Calu3 (cell line): ENCODE results near the gene SHROOM3. TPM values are rescaled to one million over a fixed set of nuclear protein-coding genes. Genes with fewer than 3 reads are reported as not detected.

Experiments used
- BruUV-seq: library from RNA; stranded (reverse); fragments of 400-500 nt; replicated peaks from 2 replicates; lab custom pipeline; 2021; lab: Mats Ljungman, UMichigan
- CTCF ChIA-PET: fragments of 300-600 bp; sonication (Branson Sonifier 250); formaldehyde crosslinking; loops from one replicate; lab custom pipeline; 2022; ENCODE audit warnings: antibody characterized with exemption; lab: Charles Lee
- DNase-seq: peaks from one replicate; pipeline ENCODE4 v3.0.0; 2022
- H3K27ac Mint-ChIP-seq: one replicate; pipeline ENCODE4 v1.8.0; 2022; ENCODE audit warnings: mixed read lengths; ENCODE audit not compliant: unreplicated experiment
- H3K27me3 Mint-ChIP-seq: one replicate; pipeline ENCODE4 v1.8.0; 2022; ENCODE audit warnings: mixed read lengths; ENCODE audit not compliant: unreplicated experiment
- H3K36me3 Mint-ChIP-seq: one replicate; pipeline ENCODE4 v1.8.0; 2022; ENCODE audit warnings: mild to moderate bottlenecking, moderate library complexity, mixed read lengths; ENCODE audit not compliant: insufficient read depth, unreplicated experiment
- H3K4me1 Mint-ChIP-seq: one replicate; pipeline ENCODE4 v1.8.0; 2022; ENCODE audit warnings: mild to moderate bottlenecking, low read depth, mixed read lengths; ENCODE audit not compliant: unreplicated experiment
- H3K4me3 Mint-ChIP-seq: one replicate; pipeline ENCODE4 v1.8.0; 2022; ENCODE audit warnings: mild to moderate bottlenecking, low read depth, moderate library complexity, mixed read lengths; ENCODE audit not compliant: unreplicated experiment
- H3K9me3 Mint-ChIP-seq: one replicate; pipeline ENCODE4 v1.8.0; 2022; ENCODE audit warnings: low read depth, mixed read lengths; ENCODE audit not compliant: unreplicated experiment
- CTCF ChIP-seq: fragments of 200-600 bp; IDR thresholded peaks from one replicate; pipeline ENCODE4 v1.8.0; 2022; ENCODE audit warnings: antibody characterized with exemption; ENCODE audit not compliant: unreplicated experiment
- intact Hi-C: fragments of 100-400 bp; cut with micrococcal nuclease; formaldehyde crosslinking; loops from one replicate; pipeline ENCODE4 v1.10.0; 2022; ENCODE audit not compliant: unreplicated experiment
- total RNA-seq: library from RNA; stranded (reverse); gene quantifications from 2 replicates; pipeline ENCODE4 v1.2.3, GENCODE V29; 2022

SHROOM3 gene
- total RNA-seq, 1 experiment from 2014 or later: 114 TPM

- no peak for DNase-seq
- no peak for TF ChIP-seq CTCF
- TSS peak; percentile 26 for BruUV-seq
- H3K27ac Mint-ChIP-seq: peak overlapping the region; percentile 85
- H3K27me3 Mint-ChIP-seq: no peaks in the 10 kb centered on the region
- peak overlapping the region; percentile 89 for H3K4me3 Mint-ChIP-seq
- no peaks in the 10 kb centered on the region for H3K9me3 Mint-ChIP-seq
- H3K4me1 Mint-ChIP-seq: peaks cover 49% of the 10 kb centered on the region
- peaks cover 54% of the 10 kb centered on the region for H3K36me3 Mint-ChIP-seq
- intact Hi-C loops: loop anchor here (5.0 kb wide), 1 partner anchor 91 kb away; no protein-coding TSS in a partner anchor
- CTCF ChIA-PET: no interaction called here
These were observed 253.7 kb downstream of the SHROOM3 start for GRCh38 chr4:76688619-76689144.

DNA sequence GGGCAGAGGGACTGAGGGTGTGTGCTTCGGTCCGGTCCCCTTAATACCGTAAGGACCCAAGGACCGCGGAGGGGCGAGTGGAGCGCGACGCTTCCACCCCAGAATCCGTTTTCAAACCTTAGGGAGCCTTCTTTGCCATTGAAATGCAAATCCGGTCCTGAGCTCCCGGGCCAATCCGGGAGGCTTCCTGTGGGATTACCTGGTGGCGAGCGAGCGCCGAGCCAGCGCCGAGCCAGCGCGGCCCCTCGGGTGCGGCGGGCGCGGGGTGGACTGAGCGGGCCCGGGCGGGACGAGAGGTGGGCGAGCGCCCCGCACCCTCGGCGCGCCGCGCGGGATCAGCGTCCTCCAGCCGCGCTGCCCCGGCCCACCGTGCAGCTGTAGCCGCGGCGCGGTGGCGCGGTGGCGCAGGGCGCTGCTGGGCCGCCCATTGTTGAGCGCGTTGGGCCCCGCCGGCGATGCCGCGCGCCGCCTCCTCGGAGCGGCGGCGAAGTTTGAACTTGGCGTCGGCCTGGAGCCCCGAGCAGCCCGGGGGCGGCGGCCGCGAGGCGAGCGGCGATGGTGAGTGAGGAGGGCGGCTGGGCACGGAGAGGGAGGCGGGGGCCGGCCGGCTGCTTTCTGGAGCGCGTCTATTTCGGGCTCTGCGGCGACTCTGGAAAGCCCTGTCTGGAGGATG, 254.3 kb downstream of the SHROOM3 start:
- intact Hi-C loops: loop anchor here (5.0 kb wide), 1 partner anchor 92 kb away; no protein-coding TSS in a partner anchor
- Mint-ChIP-seq H3K4me1 (peaks cover 43% of the 10 kb centered on the region), H3K36me3 (peaks cover 52% of the 10 kb centered on the region), H3K4me3 (peak overlapping the region; percentile 89), H3K9me3 (no peaks in the 10 kb centered on the region), H3K27ac (peak overlapping the region; percentile 93), H3K27me3 (no peaks in the 10 kb centered on the region)
- CTCF ChIA-PET: no interaction called here
- TF ChIP-seq CTCF: no peak
- no TSS peak for BruUV-seq
- DNase-seq: peak; percentile 33

GRCh38 chr4:76690011-76690905, 255.2 kb downstream of the SHROOM3 start:
- Mint-ChIP-seq H3K27ac (peak overlapping the region; percentile 93), H3K36me3 (peaks cover 49% of the 10 kb centered on the region), H3K9me3 (no peaks in the 10 kb centered on the region), H3K27me3 (no peaks in the 10 kb centered on the region), H3K4me3 (peak overlapping the region; percentile 89), H3K4me1 (peaks cover 33% of the 10 kb centered on the region)
- TF ChIP-seq CTCF: no peak
- DNase-seq: peak; percentile 32
- intact Hi-C loops: loop anchor here (5.0 kb wide), 1 partner anchor 68 kb away; no protein-coding TSS in a partner anchor
- CTCF ChIA-PET: no interaction called here
- no TSS peak for BruUV-seq

DNA sequence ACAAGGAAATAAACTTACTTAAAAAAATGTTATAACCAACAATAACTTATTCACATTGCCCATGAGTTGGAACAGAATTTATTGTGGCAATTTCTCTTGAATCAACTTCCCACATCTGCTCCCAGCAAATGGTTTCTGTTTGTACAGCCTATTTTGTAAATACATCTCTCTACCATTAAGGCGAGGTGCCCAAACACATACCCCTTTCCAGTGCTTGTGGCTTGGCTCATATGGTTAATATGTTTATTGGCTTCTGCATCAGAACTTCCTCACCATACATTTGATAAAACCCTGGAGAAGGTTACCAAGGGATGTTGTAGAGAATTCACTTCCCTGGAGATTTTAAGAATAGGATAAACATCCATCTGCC, 255.9 kb downstream of the SHROOM3 start:
- H3K4me1 Mint-ChIP-seq: peaks cover 36% of the 10 kb centered on the region
- H3K27ac Mint-ChIP-seq: peak overlapping the region; percentile 93
- no peak for TF ChIP-seq CTCF
- peak overlapping the region; percentile 89 for H3K4me3 Mint-ChIP-seq
- no peaks in the 10 kb centered on the region for H3K27me3 Mint-ChIP-seq
- no peak for DNase-seq
- TSS peak; percentile 57 for BruUV-seq
- H3K9me3 Mint-ChIP-seq: no peaks in the 10 kb centered on the region
- intact Hi-C loops: loop anchor here (5.0 kb wide), 1 partner anchor 69 kb away; no protein-coding TSS in a partner anchor
- H3K36me3 Mint-ChIP-seq: peaks cover 50% of the 10 kb centered on the region
- CTCF ChIA-PET: no interaction called here
